Panc1 (cell line): Measurements from ENCODE around the gene FGD1.

Source experiments
- CTCF ChIP-seq: fragments of 450-650 bp; IDR thresholded peaks from 2 replicates; pipeline ENCODE4 v1.5.1; 2017; ENCODE audit warnings: mild to moderate bottlenecking
- POLR2AphosphoS5 ChIP-seq: IDR thresholded peaks from 2 replicates; pipeline ENCODE4 v1.6.1; 2012; ENCODE audit warnings: mild to moderate bottlenecking, low read depth, low read length, moderate library complexity

- TF ChIP-seq CTCF (no peak), POLR2AphosphoS5 (no peak)
Observed at GRCh38 chrX:54482839-54483593, 13.0 kb downstream of the FGD1 start.
